ENCODE results near the gene GTF3C4.

The GTF3C4 gene

DNA sequence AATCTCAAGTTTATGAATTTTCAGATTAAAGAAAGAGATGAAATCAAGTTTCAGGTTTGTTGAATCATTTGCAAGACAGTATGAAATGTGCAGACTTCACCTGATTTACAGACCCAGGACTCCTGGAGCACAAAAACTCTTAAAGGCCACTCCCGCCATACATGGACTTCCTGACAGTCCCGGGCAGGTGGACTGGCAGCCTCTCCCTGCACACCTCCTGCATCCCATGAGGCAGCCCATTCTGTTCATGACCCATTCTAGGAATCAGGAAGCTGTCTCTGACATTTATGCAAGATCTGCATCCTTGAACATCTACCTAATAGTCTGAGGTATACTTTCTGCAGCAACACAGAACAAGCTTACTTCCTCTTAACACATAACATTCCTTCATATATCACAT lies 6.4 kb upstream of the GTF3C4 start:
- H3K4me3 ChIP-seq (ENCODE audit: low read length), result no peak overlapping the region
- no peak for TF ChIP-seq ZNF274 (IDR thresholded peaks at IDR 0.05; ENCODE audit: low read depth, low read length)

DNA sequence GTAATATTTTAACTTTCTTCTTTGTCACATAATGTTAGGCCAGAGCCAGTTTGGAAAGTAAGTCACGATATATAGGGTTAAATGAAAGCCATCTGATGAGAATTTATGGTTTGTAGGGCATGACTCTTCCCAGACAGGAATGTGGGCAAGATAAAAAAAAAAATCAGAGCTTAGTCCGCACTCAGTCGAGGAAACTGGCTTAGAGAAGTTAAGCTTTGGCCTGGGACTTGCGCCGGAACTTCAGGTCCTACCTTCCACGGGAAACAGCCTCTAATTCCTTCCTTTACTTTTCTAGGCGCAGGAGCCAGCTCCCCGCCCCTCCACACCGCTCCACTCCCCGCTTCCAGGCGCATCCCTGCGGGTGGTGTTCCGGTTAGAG lies 956 bp upstream of the GTF3C4 start:
- TF ChIP-seq ZNF274 (IDR thresholded peaks at IDR 0.05; ENCODE audit: low read depth, low read length), result no peak
- peak overlapping the region; percentile 94 for H3K4me3 ChIP-seq (ENCODE audit: low read length)

DNA sequence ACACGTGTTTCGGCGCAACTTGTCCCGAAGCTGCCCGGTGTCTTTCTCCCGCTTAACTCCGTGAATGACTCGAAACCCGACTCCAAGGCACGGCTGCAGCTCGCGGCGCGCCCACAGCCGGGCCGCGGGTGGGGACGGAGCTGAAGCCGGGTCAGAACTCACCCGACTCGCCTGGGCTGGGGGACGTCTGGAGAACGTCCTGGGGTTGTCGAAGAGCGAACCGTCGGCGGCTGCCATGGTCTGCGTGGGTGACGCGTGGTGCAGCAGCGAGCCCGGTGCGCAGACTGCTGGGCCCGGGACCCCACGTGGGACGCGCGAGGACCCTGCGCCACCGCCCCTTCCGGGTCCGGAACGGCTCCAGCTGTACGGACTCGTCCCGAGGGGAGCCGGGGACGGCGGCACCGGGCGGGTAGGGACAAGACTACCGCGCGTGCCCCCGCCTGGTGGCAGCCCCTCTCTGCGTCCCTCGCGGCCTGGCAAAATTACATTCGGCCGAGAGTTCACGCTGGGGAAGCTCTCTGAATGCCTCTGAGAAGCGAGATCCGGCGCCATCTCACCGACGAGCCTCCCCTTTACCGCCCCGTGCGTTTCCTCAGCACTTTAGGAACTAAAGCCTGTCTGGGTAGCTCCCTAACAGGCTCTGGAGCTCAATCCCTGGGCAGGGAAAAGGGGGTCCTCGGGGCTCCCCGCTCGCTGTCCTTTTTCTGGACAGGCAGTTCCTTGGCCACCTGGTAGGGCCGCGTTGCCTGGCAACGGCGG lies 387 bp upstream of the GTF3C4 start, which contains the start of gene DDX31:
Gene DDX31 (minus strand): TSS at position 286 of the 759 bp plus-strand sequence. CDS start 49 bp downstream, at position 237.
- no peak for TF ChIP-seq ZNF274 (IDR thresholded peaks at IDR 0.05; ENCODE audit: low read depth, low read length)

GRCh38 chr9:132671620-132672412 lies 1.6 kb downstream of the GTF3C4 start:
- H3K4me3 ChIP-seq (ENCODE audit: low read length), result peak overlapping the region; percentile 94
- no peak for TF ChIP-seq ZNF274 (IDR thresholded peaks at IDR 0.05; ENCODE audit: low read depth, low read length)

More for the DNA sequence above, 387 bp upstream of the GTF3C4 start, which contains the start of gene DDX31:
- peak within 1 kb of the TSS; percentile 94 for H3K4me3 ChIP-seq (ENCODE audit: low read length)

- TF ChIP-seq ZNF274 (IDR thresholded peaks at IDR 0.05; ENCODE audit: low read depth, low read length), result no peak
- peak overlapping the region; percentile 26 for H3K4me3 ChIP-seq (ENCODE audit: low read length)
Observed at GRCh38 chr9:132672413-132672690, 2.1 kb downstream of the GTF3C4 start.

DNA sequence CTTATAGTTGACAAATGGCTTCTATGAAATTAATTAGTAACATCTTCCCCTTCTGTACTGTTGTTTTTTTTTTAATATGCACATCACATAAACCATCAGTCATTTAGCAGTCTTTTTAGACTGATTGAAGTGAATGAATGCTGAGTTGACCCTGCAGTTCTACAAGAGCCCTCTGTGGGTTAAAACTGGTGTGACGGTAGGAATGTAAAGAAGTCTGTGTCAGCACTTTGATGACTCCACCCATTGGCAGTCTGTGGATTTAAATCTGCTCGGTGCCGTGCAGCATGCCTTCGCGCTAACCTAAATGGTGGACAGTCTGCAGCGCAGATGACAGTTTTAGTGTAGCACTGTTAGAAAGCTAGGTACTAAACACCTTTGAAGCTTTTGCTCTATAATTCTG lies 3.1 kb downstream of the GTF3C4 start:
- no peak for TF ChIP-seq ZNF274 (IDR thresholded peaks at IDR 0.05; ENCODE audit: low read depth, low read length)
- no peak overlapping the region for H3K4me3 ChIP-seq (ENCODE audit: low read length)

- no peak overlapping the region for H3K4me3 ChIP-seq (ENCODE audit: low read length)
- TF ChIP-seq ZNF274 (IDR thresholded peaks at IDR 0.05; ENCODE audit: low read depth, low read length), result no peak
Observed at GRCh38 chr9:132674485-132674884, 4.2 kb downstream of the GTF3C4 start.

DNA sequence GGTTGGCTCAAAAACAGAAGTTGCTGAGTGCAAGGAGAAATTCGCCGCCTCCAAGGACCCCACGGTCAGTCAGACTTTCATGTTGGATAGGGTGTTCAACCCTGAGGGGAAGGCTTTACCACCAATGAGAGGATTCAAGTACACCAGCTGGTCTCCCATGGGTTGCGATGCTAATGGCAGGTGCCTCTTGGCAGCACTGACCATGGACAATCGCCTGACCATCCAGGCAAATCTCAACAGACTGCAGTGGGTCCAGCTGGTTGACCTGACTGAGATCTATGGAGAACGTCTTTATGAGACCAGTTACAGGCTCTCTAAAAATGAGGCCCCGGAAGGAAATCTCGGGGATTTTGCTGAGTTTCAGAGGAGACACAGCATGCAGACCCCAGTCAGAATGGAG lies 7.7 kb downstream of the GTF3C4 start:
- H3K4me3 ChIP-seq (ENCODE audit: low read length), result no peak overlapping the region
- no peak for TF ChIP-seq ZNF274 (IDR thresholded peaks at IDR 0.05; ENCODE audit: low read depth, low read length)

DNA sequence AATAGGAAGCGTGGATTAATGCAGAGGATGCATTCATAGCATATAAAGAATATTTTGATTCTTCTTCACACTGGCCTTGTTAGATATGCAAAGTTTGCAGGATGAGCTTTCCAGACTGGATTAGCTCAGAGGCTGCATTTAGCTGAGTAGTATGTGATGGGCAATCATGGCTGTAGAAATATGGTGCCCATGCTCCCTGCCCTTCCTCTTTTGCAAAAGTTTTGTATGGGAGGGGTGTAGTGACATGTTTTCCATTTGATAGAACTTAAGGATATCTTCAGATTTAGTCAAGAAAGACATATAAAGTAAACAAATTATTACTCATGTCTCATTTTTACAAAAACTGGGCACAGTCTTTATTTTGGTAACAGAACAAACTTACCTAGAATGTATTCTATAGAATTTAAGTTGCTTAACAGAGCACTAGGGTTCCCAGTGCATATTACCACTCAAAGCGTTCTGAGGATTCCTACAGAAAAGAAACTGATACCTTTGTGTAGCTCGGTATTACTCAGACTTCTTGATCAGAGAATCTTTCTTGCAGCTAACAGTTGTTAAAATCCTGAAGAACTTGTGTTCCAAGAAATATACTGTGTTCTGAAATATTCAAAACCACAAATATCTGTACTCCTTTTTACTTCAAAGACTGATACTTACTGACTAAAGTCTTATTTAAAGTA lies 9.8 kb downstream of the GTF3C4 start:
- no peak overlapping the region for H3K4me3 ChIP-seq (ENCODE audit: low read length)
- no peak for TF ChIP-seq ZNF274 (IDR thresholded peaks at IDR 0.05; ENCODE audit: low read depth, low read length)

- no peak for TF ChIP-seq ZNF274 (IDR thresholded peaks at IDR 0.05; ENCODE audit: low read depth, low read length)
- no peak overlapping the region for H3K4me3 ChIP-seq (ENCODE audit: low read length)
Observed at GRCh38 chr9:132681561-132681960, 11.3 kb downstream of the GTF3C4 start.

GRCh38 chr9:132683873-132684272 lies 13.6 kb downstream of the GTF3C4 start:
- TF ChIP-seq ZNF274 (IDR thresholded peaks at IDR 0.05; ENCODE audit: low read depth, low read length), result no peak
- no peak overlapping the region for H3K4me3 ChIP-seq (ENCODE audit: low read length)

GRCh38 chr9:132690696-132691095 lies 20.4 kb downstream of the GTF3C4 start:
- no peak for TF ChIP-seq ZNF274 (IDR thresholded peaks at IDR 0.05; ENCODE audit: low read depth, low read length)

GRCh38 chr9:132694144-132694543 lies 23.9 kb downstream of the GTF3C4 start:
- no peak for TF ChIP-seq ZNF274 (IDR thresholded peaks at IDR 0.05; ENCODE audit: low read depth, low read length)

More at GRCh38 chr9:132690696-132691095, 20.4 kb downstream of the GTF3C4 start:
- no peak overlapping the region for H3K4me3 ChIP-seq (ENCODE audit: low read length)

GRCh38 chr9:132697230-132697629 lies 27.0 kb downstream of the GTF3C4 start:
- no peak overlapping the region for H3K4me3 ChIP-seq (ENCODE audit: low read length)
- TF ChIP-seq ZNF274 (IDR thresholded peaks at IDR 0.05; ENCODE audit: low read depth, low read length), result no peak

More at GRCh38 chr9:132694144-132694543, 23.9 kb downstream of the GTF3C4 start:
- no peak overlapping the region for H3K4me3 ChIP-seq (ENCODE audit: low read length)
